NCI-H1930 (cell line): ENCODE measurements around the gene GTSE1.
"Not testable (repeated sequence)": the region's sequence is repeated elsewhere in the genome, so short reads cannot be mapped to it uniquely, and the experiment has no call there.

Experiments
- DNase-seq, 2 experiments: peaks; one replicate each; lab custom pipeline; 2025; lab: John Stamatoyannopoulos, UW

Gene GTSE1

GRCh38 chr22:46294784-46295183 lies 1.9 kb upstream of the GTSE1 start:
- DNase-seq = no peak

- no peak for DNase-seq
Measured at GRCh38 chr22:46295277-46295971, 1.2 kb upstream of the GTSE1 start.

- DNase-seq = no peak
Measured at GRCh38 chr22:46297151-46297812, 612 bp downstream of the GTSE1 start.

GRCh38 chr22:46299101-46299500 lies 2.4 kb downstream of the GTSE1 start:
- no peak for DNase-seq

- DNase-seq = no peak
Measured at GRCh38 chr22:46300491-46300890, 3.8 kb downstream of the GTSE1 start.

- no peak for DNase-seq
Measured at GRCh38 chr22:46303347-46303965, 6.8 kb downstream of the GTSE1 start.

GRCh38 chr22:46308283-46308988 lies 11.8 kb downstream of the GTSE1 start:
- DNase-seq = no peak

GRCh38 chr22:46309526-46310085 lies 12.9 kb downstream of the GTSE1 start:
- DNase-seq = no peak

- no peak for DNase-seq
Measured at GRCh38 chr22:46312056-46312455, 15.4 kb downstream of the GTSE1 start.

GRCh38 chr22:46312848-46313247 lies 16.2 kb downstream of the GTSE1 start:
- not testable (repeated sequence) for DNase-seq

GRCh38 chr22:46315976-46316375 lies 19.3 kb downstream of the GTSE1 start:
- no peak for DNase-seq

- DNase-seq = no peak
Measured at GRCh38 chr22:46317646-46318045, 21.0 kb downstream of the GTSE1 start.

- no peak for DNase-seq
Measured at GRCh38 chr22:46318576-46318975, 21.9 kb downstream of the GTSE1 start.

GRCh38 chr22:46319319-46319718 lies 22.6 kb downstream of the GTSE1 start:
- no peak for DNase-seq

- no peak for DNase-seq
Measured at GRCh38 chr22:46320166-46320710, 23.6 kb downstream of the GTSE1 start.

- DNase-seq = no peak
Measured at GRCh38 chr22:46320716-46321386, 24.2 kb downstream of the GTSE1 start.

GRCh38 chr22:46322711-46323110 lies 26.0 kb downstream of the GTSE1 start:
- DNase-seq = no peak

GRCh38 chr22:46323162-46323561 lies 26.5 kb downstream of the GTSE1 start:
- DNase-seq = no peak

- no peak for DNase-seq
Measured at GRCh38 chr22:46326066-46326680, 29.5 kb downstream of the GTSE1 start.

- DNase-seq = no peak
Measured at GRCh38 chr22:46327691-46328465, 31.2 kb downstream of the GTSE1 start.
